ENCODE data around the gene PDP2. TPM values are rescaled to one million over a fixed set of nuclear protein-coding genes. Genes with fewer than 3 reads are reported as not detected.
A peak's percentile ranks its signal among the peaks of the same experiment; 100 is the strongest.

The PDP2 gene
- total and polyA plus RNA-seq, 2 donors from 2014 or later: 5.1 to 9.2 TPM

GRCh38 chr16:66846266-66846665 lies 34.0 kb upstream of the PDP2 start:
- no peaks in the 10 kb centered on the region for H3K9me3 ChIP-seq (ENCODE audit: control insufficient read depth in 2 of 3, insufficient read depth in 1 of 3, low read length in 3 of 3)
- peaks cover 0 to 6% (median 0%) of the 10 kb centered on the region in 3 donors for H3K4me1 ChIP-seq (ENCODE audit: control insufficient read depth in 2 of 3, insufficient read depth in 2 of 3, low read depth in 1 of 3, low read length in 3 of 3)
- FAIRE-seq (no peak), DNase-seq (peak in 1 of 5 donors; percentile 24)
- no peak overlapping the region for H3K4me3 ChIP-seq (ENCODE audit: low read length in 3 of 3)
- H3K9ac ChIP-seq (ENCODE audit: low read length in 3 of 3): no peak overlapping the region
- TF ChIP-seq, protein P1, sequence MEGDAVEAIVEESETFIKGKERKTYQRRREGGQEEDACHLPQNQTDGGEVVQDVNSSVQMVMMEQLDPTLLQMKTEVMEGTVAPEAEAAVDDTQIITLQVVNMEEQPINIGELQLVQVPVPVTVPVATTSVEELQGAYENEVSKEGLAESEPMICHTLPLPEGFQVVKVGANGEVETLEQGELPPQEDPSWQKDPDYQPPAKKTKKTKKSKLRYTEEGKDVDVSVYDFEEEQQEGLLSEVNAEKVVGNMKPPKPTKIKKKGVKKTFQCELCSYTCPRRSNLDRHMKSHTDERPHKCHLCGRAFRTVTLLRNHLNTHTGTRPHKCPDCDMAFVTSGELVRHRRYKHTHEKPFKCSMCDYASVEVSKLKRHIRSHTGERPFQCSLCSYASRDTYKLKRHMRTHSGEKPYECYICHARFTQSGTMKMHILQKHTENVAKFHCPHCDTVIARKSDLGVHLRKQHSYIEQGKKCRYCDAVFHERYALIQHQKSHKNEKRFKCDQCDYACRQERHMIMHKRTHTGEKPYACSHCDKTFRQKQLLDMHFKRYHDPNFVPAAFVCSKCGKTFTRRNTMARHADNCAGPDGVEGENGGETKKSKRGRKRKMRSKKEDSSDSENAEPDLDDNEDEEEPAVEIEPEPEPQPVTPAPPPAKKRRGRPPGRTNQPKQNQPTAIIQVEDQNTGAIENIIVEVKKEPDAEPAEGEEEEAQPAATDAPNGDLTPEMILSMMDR (IDR thresholded peaks at IDR 0.05; ENCODE audit: borderline replicate concordance, extremely low read depth, insufficient read depth): no peak
- H3K27ac ChIP-seq (ENCODE audit: low read depth in 2 of 2, low read length in 2 of 2): no peak overlapping the region
- H3K27me3 ChIP-seq (ENCODE audit: control insufficient read depth, insufficient read depth, low read length): peaks cover 5% of the 10 kb centered on the region
- no peaks in the 10 kb centered on the region for H3K36me3 ChIP-seq (ENCODE audit: control insufficient read depth in 2 of 3, insufficient read depth in 3 of 3, low read length in 3 of 3)
- intact Hi-C loops (cut with DNase I): no loop called here

DNA sequence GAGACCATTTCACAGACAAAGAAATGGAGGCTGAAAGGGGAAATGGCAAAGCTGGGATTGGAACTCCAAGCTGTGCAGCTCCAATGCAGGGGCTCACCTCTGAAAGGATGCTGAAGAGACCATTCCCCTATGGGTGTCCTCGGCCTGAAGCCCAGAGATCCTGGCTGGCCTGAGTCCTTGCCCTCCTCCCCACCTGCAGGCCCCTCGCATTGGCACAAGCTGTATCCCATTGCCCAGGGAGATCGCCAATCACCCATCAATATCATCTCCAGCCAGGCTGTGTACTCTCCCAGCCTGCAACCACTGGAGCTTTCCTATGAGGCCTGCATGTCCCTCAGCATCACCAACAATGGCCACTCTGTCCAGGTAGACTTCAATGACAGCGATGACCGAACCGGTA lies 33.5 kb upstream of the PDP2 start:
- DNase-seq (peak in 1 of 5 donors; percentile 20), FAIRE-seq (no peak)
- Histone ChIP-seq H3K9ac (ENCODE audit: low read length in 3 of 3) (no peak overlapping the region), H3K9me3 (ENCODE audit: control insufficient read depth in 2 of 3, insufficient read depth in 1 of 3, low read length in 3 of 3) (no peaks in the 10 kb centered on the region), H3K4me1 (ENCODE audit: control insufficient read depth in 2 of 3, insufficient read depth in 2 of 3, low read depth in 1 of 3, low read length in 3 of 3) (peaks cover 0 to 6% (median 0%) of the 10 kb centered on the region in 3 donors), H3K36me3 (ENCODE audit: control insufficient read depth in 2 of 3, insufficient read depth in 3 of 3, low read length in 3 of 3) (no peaks in the 10 kb centered on the region), H3K27me3 (ENCODE audit: control insufficient read depth, insufficient read depth, low read length) (peaks cover 5% of the 10 kb centered on the region), H3K27ac (ENCODE audit: low read depth in 2 of 2, low read length in 2 of 2) (no peak overlapping the region), H3K4me3 (ENCODE audit: low read length in 3 of 3) (no peak overlapping the region)
- intact Hi-C loops (cut with DNase I): no loop called here
- TF ChIP-seq, protein P1 (IDR thresholded peaks at IDR 0.05; ENCODE audit: borderline replicate concordance, extremely low read depth, insufficient read depth): no peak

GRCh38 chr16:66847533-66848067 lies 32.7 kb upstream of the PDP2 start:
- H3K4me3 ChIP-seq (ENCODE audit: low read length in 3 of 3): no peak overlapping the region
- H3K27ac ChIP-seq (ENCODE audit: low read depth in 2 of 2, low read length in 2 of 2): no peak overlapping the region
- DNase-seq: peak in 1 of 5 donors; percentile 7
- no peaks in the 10 kb centered on the region for H3K9me3 ChIP-seq (ENCODE audit: control insufficient read depth in 2 of 3, insufficient read depth in 1 of 3, low read length in 3 of 3)
- TF ChIP-seq, protein P1 (IDR thresholded peaks at IDR 0.05; ENCODE audit: borderline replicate concordance, extremely low read depth, insufficient read depth): no peak
- peaks cover 0 to 6% (median 0%) of the 10 kb centered on the region in 3 donors for H3K4me1 ChIP-seq (ENCODE audit: control insufficient read depth in 2 of 3, insufficient read depth in 2 of 3, low read depth in 1 of 3, low read length in 3 of 3)
- no peaks in the 10 kb centered on the region for H3K36me3 ChIP-seq (ENCODE audit: control insufficient read depth in 2 of 3, insufficient read depth in 3 of 3, low read length in 3 of 3)
- H3K9ac ChIP-seq (ENCODE audit: low read length in 3 of 3): no peak overlapping the region
- intact Hi-C loops (cut with DNase I): no loop called here
- FAIRE-seq: no peak
- H3K27me3 ChIP-seq (ENCODE audit: control insufficient read depth, insufficient read depth, low read length): peaks cover 5% of the 10 kb centered on the region

- Histone ChIP-seq H3K27me3 (ENCODE audit: control insufficient read depth, insufficient read depth, low read length) (peaks cover 5% of the 10 kb centered on the region), H3K4me3 (ENCODE audit: low read length in 3 of 3) (no peak overlapping the region), H3K36me3 (ENCODE audit: control insufficient read depth in 2 of 3, insufficient read depth in 3 of 3, low read length in 3 of 3) (no peaks in the 10 kb centered on the region), H3K9ac (ENCODE audit: low read length in 3 of 3) (no peak overlapping the region), H3K9me3 (ENCODE audit: control insufficient read depth in 2 of 3, insufficient read depth in 1 of 3, low read length in 3 of 3) (no peaks in the 10 kb centered on the region), H3K4me1 (ENCODE audit: control insufficient read depth in 2 of 3, insufficient read depth in 2 of 3, low read depth in 1 of 3, low read length in 3 of 3) (peaks cover 0 to 6% (median 0%) of the 10 kb centered on the region in 3 donors), H3K27ac (ENCODE audit: low read depth in 2 of 2, low read length in 2 of 2) (no peak overlapping the region)
- intact Hi-C loops (cut with DNase I): no loop called here
- FAIRE-seq (no peak), DNase-seq (no peak)
- TF ChIP-seq, protein P1 (IDR thresholded peaks at IDR 0.05; ENCODE audit: borderline replicate concordance, extremely low read depth, insufficient read depth): no peak
These were observed 32.1 kb upstream of the PDP2 start for GRCh38 chr16:66848172-66848571.

Data from kidney (tissue), 14 donors.